HCT116 (cell line): ENCODE measurements around the gene FGF1. TPM values are rescaled to one million over a fixed set of nuclear protein-coding genes. Genes with fewer than 3 reads are reported as not detected.

Experiments
- ATAC-seq: fragments of 200-7000 bp; cut with Tn5 transposase; 2 replicates; pipeline ENCODE4 v1.9.1; 2020; ENCODE audit warnings: mild to moderate bottlenecking, moderate library complexity
- BruUV-seq: library from RNA; stranded (reverse); fragments of 400-500 nt; replicated peaks from 2 replicates; lab custom pipeline; 2021; lab: Mats Ljungman, UMichigan
- CTCF ChIA-PET: fragments of 300-600 bp; sonication (Branson Sonifier 250); formaldehyde crosslinking; loops from one replicate; lab custom pipeline; 2021; ENCODE audit warnings: antibody characterized with exemption; lab: Charles Lee
- POLR2A ChIA-PET: fragments of 300-600, 350-600 bp; sonication (Branson Sonifier 250); formaldehyde crosslinking; loops from one replicate; lab custom pipeline; 2021; ENCODE audit warnings: antibody characterized with exemption; lab: Charles Lee
- RAD21 ChIA-PET, 2 experiments: fragments of 300-600 bp; sonication (Branson Sonifier 250); formaldehyde crosslinking; loops; one replicate each; lab custom pipeline; 2023; ENCODE audit warnings: low total read pairs in 2 of 2; ENCODE audit not compliant: uncharacterized antibody in 2 of 2, unreplicated experiment in 2 of 2, low non-redundant PET in 1 of 2; lab: Charles Lee
- DNase-seq: peaks from one replicate; pipeline ENCODE4 v3.0.0-alpha.2; 2010; ENCODE audit warnings: low read depth, low spot score
- H2AFZ ChIP-seq: fragments of 200-600 bp; shearing (Covaris generic), sonication (generic); 2 replicates; pipeline ENCODE4 v1.6.1; 2017; ENCODE audit warnings: low read depth, mixed run types, mixed read lengths, antibody characterized with exemption, low read length; ENCODE audit not compliant: poor library complexity, severe bottlenecking
- H3K27ac ChIP-seq: 2 replicates; pipeline ENCODE4 v1.5.1; 2012; ENCODE audit warnings: low read depth, low read length
- H3K27me3 ChIP-seq: fragments of 200-600 bp; sonication (generic); 2 replicates; pipeline ENCODE4 v1.6.1; 2016; ENCODE audit warnings: mixed run types, low read length, mixed read lengths; ENCODE audit not compliant: insufficient read depth
- H3K36me3 ChIP-seq, 2 experiments: fragments of 200-500 bp in 1 of 2; fragments of 200-600 bp in 1 of 2; sonication (Bioruptor generic) in 1 of 2; sonication (generic) in 1 of 2; 2 replicates each; pipeline versions ENCODE4 v1.5.1 to v1.6.1; 2014 to 2016; ENCODE audit warnings: low read length in 2 of 2, inconsistent platforms in 1 of 2, mixed read lengths in 1 of 2, mixed run types in 1 of 2; ENCODE audit not compliant: insufficient read depth in 2 of 2, control insufficient read depth in 1 of 2
- H3K4me1 ChIP-seq, 2 experiments: fragments of 200-600 bp in 1 of 2; sonication (generic) in 1 of 2; 2 replicates each; pipeline versions ENCODE4 v1.5.1 to v1.6.1; 2012 to 2017; ENCODE audit warnings: low read length in 2 of 2, inconsistent platforms in 1 of 2, mild to moderate bottlenecking in 1 of 2, mixed read lengths in 1 of 2, mixed run types in 1 of 2, moderate library complexity in 1 of 2; ENCODE audit not compliant: insufficient read depth in 2 of 2, control insufficient read depth in 1 of 2
- H3K4me2 ChIP-seq: fragments of 200-600 bp; sonication (generic); 2 replicates; pipeline ENCODE4 v1.6.1; 2017; ENCODE audit warnings: mixed run types, low read length, mixed read lengths
- H3K4me3 ChIP-seq, 2 experiments: fragments of 200-600 bp in 1 of 2; sonication (generic) in 1 of 2; replicated peaks in 1 of 2; 2 replicates each; pipeline ENCODE4 v1.5.1; 2011 to 2016; ENCODE audit warnings: low read length in 2 of 2, control low read depth in 1 of 2, low read depth in 1 of 2, mild to moderate bottlenecking in 1 of 2, mixed read lengths in 1 of 2, mixed run types in 1 of 2
- H3K79me2 ChIP-seq: fragments of 200-600 bp; sonication (generic); 2 replicates; pipeline ENCODE4 v1.6.1; 2017; ENCODE audit warnings: mild to moderate bottlenecking, mixed run types, low read length, moderate library complexity, mixed read lengths; ENCODE audit not compliant: insufficient read depth
- H3K9ac ChIP-seq: fragments of 200-600 bp; sonication (generic); 2 replicates; pipeline ENCODE4 v1.6.1; 2016; ENCODE audit warnings: low read length, mixed read lengths
- H3K9me2 ChIP-seq: fragments of 200-600 bp; sonication (generic), shearing (Covaris generic); 2 replicates; pipeline ENCODE4 v1.6.1; 2017; ENCODE audit warnings: mixed run types, mild to moderate bottlenecking, moderate library complexity; ENCODE audit not compliant: insufficient read depth
- H3K9me3 ChIP-seq, 2 experiments: fragments of 200-500 bp in 1 of 2; fragments of 200-600 bp in 1 of 2; sonication (Bioruptor generic) in 1 of 2; sonication (generic) in 1 of 2; 2 replicates each; pipeline ENCODE4 v1.6.1; 2014 to 2017; ENCODE audit warnings: low read length in 2 of 2, mixed read lengths in 2 of 2, inconsistent platforms in 1 of 2, low read depth in 1 of 2, mild to moderate bottlenecking in 1 of 2, mixed run types in 1 of 2, moderate library complexity in 1 of 2; ENCODE audit not compliant: control insufficient read depth in 1 of 2, insufficient read depth in 1 of 2
- H4K20me1 ChIP-seq: fragments of 200-600 bp; sonication (generic), shearing (Covaris generic); 2 replicates; pipeline ENCODE4 v1.6.1; 2017; ENCODE audit warnings: mixed run types, mild to moderate bottlenecking, moderate library complexity; ENCODE audit not compliant: insufficient read depth
- CBX3 ChIP-seq: IDR thresholded peaks from 2 replicates; pipeline ENCODE4 v1.6.1; 2012; ENCODE audit warnings: low read depth
- CEBPB ChIP-seq: IDR thresholded peaks from 2 replicates; pipeline ENCODE4 v1.6.1; 2012; ENCODE audit warnings: low read depth
- EGR1 ChIP-seq: IDR thresholded peaks from 2 replicates; pipeline ENCODE4 v1.6.1; 2012; ENCODE audit warnings: low read depth
- ELF1 ChIP-seq: IDR thresholded peaks from 2 replicates; pipeline ENCODE4 v1.6.1; 2012; ENCODE audit warnings: low read depth, borderline replicate concordance
- EZH2phosphoT487 ChIP-seq: fragments of 200-600 bp; IDR thresholded peaks from 2 replicates; pipeline ENCODE4 v1.6.1; 2018; ENCODE audit warnings: antibody characterized with exemption, borderline replicate concordance
- JUND ChIP-seq: IDR thresholded peaks from 2 replicates; pipeline ENCODE4 v1.6.1; 2012
- POLR2A ChIP-seq: IDR thresholded peaks from 2 replicates; pipeline ENCODE4 v1.7.0; 2011; ENCODE audit warnings: borderline replicate concordance; ENCODE audit not compliant: insufficient read depth, insufficient read length; ENCODE audit errors: extremely low read depth
- POLR2AphosphoS5 ChIP-seq: IDR thresholded peaks from 2 replicates; pipeline ENCODE4 v1.6.1; 2011; ENCODE audit warnings: mild to moderate bottlenecking, low read depth, low read length, moderate library complexity
- SRF ChIP-seq: IDR thresholded peaks from 2 replicates; pipeline ENCODE4 v1.6.1; 2012; ENCODE audit warnings: low read depth
- YY1 ChIP-seq: IDR thresholded peaks from 2 replicates; pipeline ENCODE4 v1.6.1; 2011; ENCODE audit warnings: low read length, low read depth, moderate library complexity, mild to moderate bottlenecking; ENCODE audit not compliant: insufficient replicate concordance; ENCODE audit errors: extremely low read depth
- ZNF274 ChIP-seq: fragments of 200-500 bp; sonication (Bioruptor generic); IDR thresholded peaks from 2 replicates; pipeline ENCODE4 v1.6.1; 2014; ENCODE audit warnings: mild to moderate bottlenecking, low read depth, low read length, inconsistent platforms
- intact Hi-C: fragments of 100-400 bp; cut with micrococcal nuclease; formaldehyde crosslinking; loops from 2 replicates; pipeline ENCODE4 v1.10.0; 2022
- total RNA-seq: library from RNA; stranded (reverse); gene quantifications from one replicate; pipeline ENCODE4 v1.2.1, GENCODE V29; 2021; ENCODE audit not compliant: unreplicated experiment
- TF ChIP-seq, protein P1 (sequence below): IDR thresholded peaks from 2 replicates; pipeline ENCODE4 v1.6.1; 2011; ENCODE audit warnings: mild to moderate bottlenecking, low read length, moderate library complexity; ENCODE audit not compliant: insufficient replicate concordance; ENCODE audit errors: extremely low read depth
- TF ChIP-seq, protein P2 (sequence below), 3 experiments: fragments of 200-600 bp in 1 of 3; sonication (generic) in 1 of 3; IDR thresholded peaks in 2 of 3; conservative IDR thresholded peaks in 1 of 3; 2 replicates each; pipeline ENCODE4 v1.5.1; 2012 to 2017; ENCODE audit warnings: low read depth in 2 of 3, low read length in 2 of 3, antibody characterized with exemption in 1 of 3, borderline replicate concordance in 1 of 3, control low read depth in 1 of 3, mild to moderate bottlenecking in 1 of 3, mixed read lengths in 1 of 3, mixed run types in 1 of 3, moderate library complexity in 1 of 3; ENCODE audit not compliant: insufficient read depth in 1 of 3

The FGF1 gene
- total RNA-seq, 1 experiment from 2014 or later = not detected

DNA sequence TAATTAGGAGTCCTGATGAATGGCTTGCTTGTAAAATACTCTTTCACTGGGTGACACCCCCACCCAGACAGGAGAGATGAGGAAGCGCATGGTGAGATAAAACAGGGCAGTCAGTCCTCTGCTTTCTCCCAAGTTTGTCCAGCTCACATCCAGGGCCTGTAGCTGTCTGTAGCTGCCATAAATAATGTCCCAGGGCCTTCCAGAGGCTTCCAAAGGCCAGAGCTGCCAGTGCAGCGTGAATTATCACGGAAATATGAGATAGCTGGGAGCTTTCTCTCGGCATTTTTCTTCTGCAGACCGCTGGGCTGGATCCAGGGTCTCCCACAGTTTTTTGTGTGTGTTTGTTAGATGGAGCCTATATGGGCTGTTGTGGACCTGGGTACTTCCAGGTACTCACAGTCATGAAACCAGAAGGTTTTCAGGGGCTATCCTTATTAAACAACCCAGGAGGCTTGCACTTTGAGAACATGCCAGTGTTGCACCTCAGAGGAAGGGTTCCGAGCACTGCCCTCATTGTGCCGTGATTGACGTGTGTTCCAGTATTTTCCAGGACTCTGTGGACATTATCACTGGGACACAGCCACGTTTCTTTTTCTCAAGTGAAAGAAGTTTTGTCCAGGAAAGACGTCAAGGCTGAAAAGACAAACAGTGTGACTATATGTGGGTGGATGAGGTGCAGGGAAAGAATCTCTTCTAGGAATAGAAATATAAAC lies 117.5 kb downstream of the FGF1 start:
- H4K20me1 ChIP-seq = no peaks in the 10 kb centered on the region
- no peak for DNase-seq
- BruUV-seq = no TSS peak
- intact Hi-C loops = no loop called here
- H3K4me1 ChIP-seq = no peaks in the 10 kb centered on the region
- no peaks in the 10 kb centered on the region for H3K27me3 ChIP-seq
- no peaks in the 10 kb centered on the region for H3K9me3 ChIP-seq
- H3K27ac ChIP-seq = no peak overlapping the region
- H3K79me2 ChIP-seq = no peaks in the 10 kb centered on the region
- H3K9ac ChIP-seq = no peak overlapping the region
- POLR2A ChIA-PET = no interaction called here
- no peak overlapping the region for H2AFZ ChIP-seq
- no peak for TF ChIP-seq CEBPB
- TF ChIP-seq, protein P1, sequence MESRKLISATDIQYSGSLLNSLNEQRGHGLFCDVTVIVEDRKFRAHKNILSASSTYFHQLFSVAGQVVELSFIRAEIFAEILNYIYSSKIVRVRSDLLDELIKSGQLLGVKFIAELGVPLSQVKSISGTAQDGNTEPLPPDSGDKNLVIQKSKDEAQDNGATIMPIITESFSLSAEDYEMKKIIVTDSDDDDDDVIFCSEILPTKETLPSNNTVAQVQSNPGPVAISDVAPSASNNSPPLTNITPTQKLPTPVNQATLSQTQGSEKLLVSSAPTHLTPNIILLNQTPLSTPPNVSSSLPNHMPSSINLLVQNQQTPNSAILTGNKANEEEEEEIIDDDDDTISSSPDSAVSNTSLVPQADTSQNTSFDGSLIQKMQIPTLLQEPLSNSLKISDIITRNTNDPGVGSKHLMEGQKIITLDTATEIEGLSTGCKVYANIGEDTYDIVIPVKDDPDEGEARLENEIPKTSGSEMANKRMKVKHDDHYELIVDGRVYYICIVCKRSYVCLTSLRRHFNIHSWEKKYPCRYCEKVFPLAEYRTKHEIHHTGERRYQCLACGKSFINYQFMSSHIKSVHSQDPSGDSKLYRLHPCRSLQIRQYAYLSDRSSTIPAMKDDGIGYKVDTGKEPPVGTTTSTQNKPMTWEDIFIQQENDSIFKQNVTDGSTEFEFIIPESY = no peak
- no peak for TF ChIP-seq EZH2phosphoT487
- no peak for TF ChIP-seq POLR2AphosphoS5
- TF ChIP-seq, protein P2, sequence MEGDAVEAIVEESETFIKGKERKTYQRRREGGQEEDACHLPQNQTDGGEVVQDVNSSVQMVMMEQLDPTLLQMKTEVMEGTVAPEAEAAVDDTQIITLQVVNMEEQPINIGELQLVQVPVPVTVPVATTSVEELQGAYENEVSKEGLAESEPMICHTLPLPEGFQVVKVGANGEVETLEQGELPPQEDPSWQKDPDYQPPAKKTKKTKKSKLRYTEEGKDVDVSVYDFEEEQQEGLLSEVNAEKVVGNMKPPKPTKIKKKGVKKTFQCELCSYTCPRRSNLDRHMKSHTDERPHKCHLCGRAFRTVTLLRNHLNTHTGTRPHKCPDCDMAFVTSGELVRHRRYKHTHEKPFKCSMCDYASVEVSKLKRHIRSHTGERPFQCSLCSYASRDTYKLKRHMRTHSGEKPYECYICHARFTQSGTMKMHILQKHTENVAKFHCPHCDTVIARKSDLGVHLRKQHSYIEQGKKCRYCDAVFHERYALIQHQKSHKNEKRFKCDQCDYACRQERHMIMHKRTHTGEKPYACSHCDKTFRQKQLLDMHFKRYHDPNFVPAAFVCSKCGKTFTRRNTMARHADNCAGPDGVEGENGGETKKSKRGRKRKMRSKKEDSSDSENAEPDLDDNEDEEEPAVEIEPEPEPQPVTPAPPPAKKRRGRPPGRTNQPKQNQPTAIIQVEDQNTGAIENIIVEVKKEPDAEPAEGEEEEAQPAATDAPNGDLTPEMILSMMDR (IDR thresholded peaks at IDR 0.05 in 2 of 3, conservative IDR thresholded peaks at IDR 0.05 in 1 of 3; ENCODE audit: borderline replicate concordance in 1 of 3, insufficient read depth in 1 of 3, low read depth in 2 of 3, low read length in 2 of 3) = no peak
- no peak for TF ChIP-seq POLR2A
- no peak for TF ChIP-seq YY1
- TF ChIP-seq JUND = no peak
- no peak for TF ChIP-seq SRF
- no peak for TF ChIP-seq ELF1
- TF ChIP-seq EGR1 = no peak
- no peak for TF ChIP-seq ZNF274
- no peak for TF ChIP-seq CBX3
- H3K4me2 ChIP-seq = no peak overlapping the region
- H3K9me2 ChIP-seq = no peaks in the 10 kb centered on the region
- RAD21 ChIA-PET = no interaction called here
- CTCF ChIA-PET = no interaction called here
- no peaks in the 10 kb centered on the region for H3K36me3 ChIP-seq
- no peak overlapping the region for H3K4me3 ChIP-seq
- ATAC-seq = no peak
